GM20000 (cell line): Measurements from ENCODE around the gene SULT1A2.

Experiments
- DNase-seq: peaks from one replicate; pipeline ENCODE4 v3.0.0; 2012; ENCODE audit warnings: low spot score
- TF ChIP-seq, protein P1 (sequence below): IDR thresholded peaks from 2 replicates; pipeline ENCODE4 v1.5.1; 2012; ENCODE audit warnings: mild to moderate bottlenecking, control low read depth; ENCODE audit errors: extremely low read depth, missing control alignments

The SULT1A2 gene

DNA sequence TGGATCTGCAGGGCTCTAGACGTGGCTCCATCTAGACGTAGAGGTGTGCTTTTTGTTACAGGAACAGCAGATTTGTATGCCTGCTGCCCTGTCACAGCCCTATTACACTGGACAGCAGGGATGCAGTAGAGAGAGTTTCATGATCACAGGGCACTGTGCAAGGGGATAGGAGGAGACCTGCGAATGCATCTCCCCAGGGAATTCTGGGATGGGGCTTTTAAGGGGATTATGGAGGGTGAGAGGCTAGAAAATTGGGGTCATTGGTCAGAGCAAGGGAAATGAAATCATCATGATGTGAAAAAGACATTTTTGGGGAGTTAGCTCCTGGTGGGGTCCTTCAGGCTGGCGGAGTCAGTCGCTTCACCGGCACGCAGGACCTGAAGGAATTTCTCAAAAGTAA lies 54.2 kb downstream of the SULT1A2 start:
- DNase-seq, result no peak
- TF ChIP-seq, protein P1, sequence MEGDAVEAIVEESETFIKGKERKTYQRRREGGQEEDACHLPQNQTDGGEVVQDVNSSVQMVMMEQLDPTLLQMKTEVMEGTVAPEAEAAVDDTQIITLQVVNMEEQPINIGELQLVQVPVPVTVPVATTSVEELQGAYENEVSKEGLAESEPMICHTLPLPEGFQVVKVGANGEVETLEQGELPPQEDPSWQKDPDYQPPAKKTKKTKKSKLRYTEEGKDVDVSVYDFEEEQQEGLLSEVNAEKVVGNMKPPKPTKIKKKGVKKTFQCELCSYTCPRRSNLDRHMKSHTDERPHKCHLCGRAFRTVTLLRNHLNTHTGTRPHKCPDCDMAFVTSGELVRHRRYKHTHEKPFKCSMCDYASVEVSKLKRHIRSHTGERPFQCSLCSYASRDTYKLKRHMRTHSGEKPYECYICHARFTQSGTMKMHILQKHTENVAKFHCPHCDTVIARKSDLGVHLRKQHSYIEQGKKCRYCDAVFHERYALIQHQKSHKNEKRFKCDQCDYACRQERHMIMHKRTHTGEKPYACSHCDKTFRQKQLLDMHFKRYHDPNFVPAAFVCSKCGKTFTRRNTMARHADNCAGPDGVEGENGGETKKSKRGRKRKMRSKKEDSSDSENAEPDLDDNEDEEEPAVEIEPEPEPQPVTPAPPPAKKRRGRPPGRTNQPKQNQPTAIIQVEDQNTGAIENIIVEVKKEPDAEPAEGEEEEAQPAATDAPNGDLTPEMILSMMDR, result no peak
